HG03039 (cell line): Measurements from ENCODE around the gene ATP2A3.
A peak's percentile ranks its signal among the peaks of the same experiment; 100 is the strongest.

ENCODE experiments used
- ATAC-seq: cut with Tn5 transposase; IDR thresholded peaks from one replicate; pipeline ENCODE4 v1.9.1; 2021; ENCODE audit warnings: mild to moderate bottlenecking, moderate library complexity; ENCODE audit not compliant: unreplicated experiment

Gene ATP2A3

GRCh38 chr17:3974138-3974687 is 10.0 kb upstream of the ATP2A3 start:
- ATAC-seq, result no peak

GRCh38 chr17:3973495-3974137 is 9.4 kb upstream of the ATP2A3 start:
- no peak for ATAC-seq

- no peak for ATAC-seq
Measured at GRCh38 chr17:3972931-3973330, 8.7 kb upstream of the ATP2A3 start.

- no peak for ATAC-seq
Measured at GRCh38 chr17:3972281-3972731, 8.1 kb upstream of the ATP2A3 start.

GRCh38 chr17:3970668-3971067 is 6.4 kb upstream of the ATP2A3 start:
- ATAC-seq, result no peak

- ATAC-seq, result no peak
Measured at GRCh38 chr17:3969963-3970362, 5.7 kb upstream of the ATP2A3 start.

- no peak for ATAC-seq
Measured at GRCh38 chr17:3968886-3969524, 4.8 kb upstream of the ATP2A3 start.

GRCh38 chr17:3968015-3968414 is 3.8 kb upstream of the ATP2A3 start:
- no peak for ATAC-seq

GRCh38 chr17:3966720-3967363 is 2.6 kb upstream of the ATP2A3 start:
- no peak for ATAC-seq

GRCh38 chr17:3965118-3965800 is 1.0 kb upstream of the ATP2A3 start:
- no peak for ATAC-seq

- peak; percentile 6 for ATAC-seq
Measured at GRCh38 chr17:3963237-3964201, 718 bp downstream of the ATP2A3 start.

- ATAC-seq, result no peak
Measured at GRCh38 chr17:3962965-3963236, 1.3 kb downstream of the ATP2A3 start.

GRCh38 chr17:3962217-3962964 is 1.8 kb downstream of the ATP2A3 start:
- ATAC-seq, result no peak

- ATAC-seq, result no peak
Measured at GRCh38 chr17:3961564-3962047, 2.6 kb downstream of the ATP2A3 start.

- no peak for ATAC-seq
Measured at GRCh38 chr17:3960764-3961163, 3.5 kb downstream of the ATP2A3 start.

- no peak for ATAC-seq
Measured at GRCh38 chr17:3959921-3960601, 4.2 kb downstream of the ATP2A3 start.

- no peak for ATAC-seq
Measured at GRCh38 chr17:3959295-3959899, 4.8 kb downstream of the ATP2A3 start.

GRCh38 chr17:3957735-3958599 is 6.3 kb downstream of the ATP2A3 start:
- ATAC-seq, result no peak
